Endothelial cell of umbilical vein (primary cell): ENCODE measurements around the gene SLC28A1. TPM values are rescaled to one million over a fixed set of nuclear protein-coding genes. Genes with fewer than 3 reads are reported as not detected.

Source experiments
- BruUV-seq: library from RNA; stranded (reverse); fragments of 400-500 nt; replicated peaks from 2 replicates; lab custom pipeline; 2021; lab: Mats Ljungman, UMichigan
- CTCF ChIA-PET: fragments of 300-600, 350-600 bp; sonication (Branson Sonifier 250); formaldehyde crosslinking; loops from one replicate; lab custom pipeline; 2021; ENCODE audit warnings: antibody characterized with exemption, inconsistent platforms; lab: Charles Lee
- POLR2A ChIA-PET: fragments of 300-600, 350-600 bp; sonication (Branson Sonifier 250); formaldehyde crosslinking; loops from one replicate; lab custom pipeline; 2021; ENCODE audit warnings: antibody characterized with exemption, inconsistent platforms; lab: Charles Lee
- DNase-seq: peaks from one replicate; pipeline ENCODE4 v3.0.0-alpha.2; 2011; ENCODE audit warnings: low read depth, low spot score
- FAIRE-seq: peaks from 2 replicates; lab custom pipeline; 2011; peaks lifted over from hg19 to GRCh38; lab: Jason Lieb, UNC
- H2AFZ ChIP-seq: 2 replicates; pipeline ENCODE4 v1.6.0; 2012; ENCODE audit warnings: low read depth, low read length, control low read depth, inconsistent platforms
- H3K27ac ChIP-seq: 2 replicates; pipeline ENCODE4 v1.5.1; 2011; ENCODE audit warnings: low read depth, mild to moderate bottlenecking, control low read depth, low read length, moderate library complexity; ENCODE audit not compliant: insufficient read depth
- H3K27me3 ChIP-seq, 2 experiments: 2 replicates each; pipeline versions ENCODE4 v1.6.0 to v1.6.1; 2011; ENCODE audit warnings: low read length in 2 of 2, mixed read lengths in 1 of 2; ENCODE audit not compliant: control insufficient read depth in 2 of 2, insufficient read depth in 2 of 2
- H3K36me3 ChIP-seq, 2 experiments: 2 replicates in 1 of 2; 3 replicates in 1 of 2; pipeline ENCODE4 v1.5.1; 2011; ENCODE audit warnings: low read length in 2 of 2, mild to moderate bottlenecking in 1 of 2, moderate library complexity in 1 of 2; ENCODE audit not compliant: control insufficient read depth in 2 of 2, insufficient read depth in 2 of 2; ENCODE audit errors: extremely low read depth in 1 of 2
- H3K4me1 ChIP-seq: 3 replicates; pipeline ENCODE4 v1.5.1; 2011; ENCODE audit warnings: mild to moderate bottlenecking, low read length; ENCODE audit not compliant: control insufficient read depth, insufficient read depth; ENCODE audit errors: extremely low read depth
- H3K4me2 ChIP-seq: 2 replicates; pipeline ENCODE4 v1.6.1; 2011; ENCODE audit warnings: low read length, control low read depth, mixed read lengths; ENCODE audit not compliant: insufficient read depth
- H3K4me3 ChIP-seq, 3 experiments: fragments of 200-600 bp in 1 of 3; sonication (generic), shearing (Covaris generic) in 1 of 3; replicated peaks in 1 of 3; 2 replicates each; pipeline ENCODE4 v1.5.1; 2011 to 2016; ENCODE audit warnings: control low read depth in 3 of 3, low read length in 3 of 3, mild to moderate bottlenecking in 2 of 3, inconsistent platforms in 1 of 3, low read depth in 1 of 3, moderate library complexity in 1 of 3; ENCODE audit not compliant: insufficient read depth in 1 of 3
- H3K79me2 ChIP-seq: 2 replicates; pipeline ENCODE4 v1.6.0; 2012; ENCODE audit warnings: low read length, inconsistent platforms; ENCODE audit not compliant: control insufficient read depth, insufficient read depth
- H3K9ac ChIP-seq: replicated peaks from 2 replicates; pipeline ENCODE3; 2011; ENCODE audit warnings: low read length, control low read depth; ENCODE audit not compliant: insufficient read depth; ENCODE audit errors: extremely low read depth
- H3K9me1 ChIP-seq: replicated peaks from 3 replicates; pipeline ENCODE4 v1.6.0; 2011; ENCODE audit warnings: mild to moderate bottlenecking, low read length; ENCODE audit not compliant: control insufficient read depth, insufficient read depth; ENCODE audit errors: extremely low read depth
- H3K9me3 ChIP-seq: replicated peaks from 2 replicates; pipeline ENCODE4 v1.5.1; 2012; ENCODE audit warnings: low read length, inconsistent platforms; ENCODE audit not compliant: control insufficient read depth, insufficient read depth
- H4K20me1 ChIP-seq: replicated peaks from 2 replicates; pipeline ENCODE3; 2011; ENCODE audit warnings: mild to moderate bottlenecking, low read length; ENCODE audit not compliant: control insufficient read depth, insufficient read depth; ENCODE audit errors: extremely low read depth
- CTCF ChIP-seq, 2 donors: IDR thresholded peaks; 1 replicate in 1 of 2; 2 replicates in 1 of 2; pipeline ENCODE4 v1.5.1; 2011; ENCODE audit warnings: low read length in 2 of 2, mild to moderate bottlenecking in 2 of 2, moderate library complexity in 2 of 2, control low read depth in 1 of 2, inconsistent platforms in 1 of 2, low read depth in 1 of 2; ENCODE audit not compliant: insufficient read depth in 1 of 2; ENCODE audit errors: extremely low read depth in 1 of 2
- EZH2 ChIP-seq: IDR thresholded peaks from 2 replicates; pipeline ENCODE4 v1.6.1; 2012; ENCODE audit warnings: borderline replicate concordance, low read depth, mild to moderate bottlenecking, moderate library complexity, low read length, inconsistent platforms; ENCODE audit not compliant: severe bottlenecking
- FOS ChIP-seq: IDR thresholded peaks from 2 replicates; pipeline ENCODE4 v1.6.1; 2011; ENCODE audit warnings: mild to moderate bottlenecking, low read length, moderate library complexity, borderline replicate concordance; ENCODE audit not compliant: insufficient read depth
- GATA2 ChIP-seq: IDR thresholded peaks from 2 replicates; pipeline ENCODE4 v1.7.0; 2011; ENCODE audit warnings: low read depth, mild to moderate bottlenecking, moderate library complexity, mixed read lengths, low read length; ENCODE audit not compliant: insufficient read length, insufficient read depth
- JUN ChIP-seq: IDR thresholded peaks from 2 replicates; pipeline ENCODE4 v1.6.1; 2011; ENCODE audit warnings: borderline replicate concordance, low read depth; ENCODE audit not compliant: insufficient read length, insufficient read depth
- MYC ChIP-seq: IDR thresholded peaks from one replicate; pipeline ENCODE4 v1.6.1; 2011; ENCODE audit warnings: mild to moderate bottlenecking, low read depth, low read length
- POLR2A ChIP-seq: IDR thresholded peaks from 2 replicates; pipeline ENCODE4 v1.6.1; 2012; ENCODE audit warnings: low read depth, mild to moderate bottlenecking, control low read depth, low read length
- POLR2AphosphoS5 ChIP-seq: IDR thresholded peaks from 2 replicates; pipeline ENCODE4 v1.6.1; 2012; ENCODE audit warnings: low read depth, mild to moderate bottlenecking, control low read depth, low read length, moderate library complexity; ENCODE audit not compliant: insufficient read depth
- dilution Hi-C: fragments of 300-500 bp; cut with MboI; formaldehyde crosslinking; loops from one replicate; pipeline ENCODE4 v1.15.0; 2019; ENCODE audit warnings: low sequenced_read_pairs; ENCODE audit not compliant: extremely low pct_ligation_motif_present
- intact Hi-C: fragments of 100-400 bp; cut with micrococcal nuclease; formaldehyde crosslinking; loops from one replicate; pipeline ENCODE4 v1.10.0; 2022
- polyA plus RNA-seq, 4 experiments: library from polyadenylated mRNA; depleted of rRNA in 3 of 4; stranded (reverse) in 3 of 4; unstranded in 1 of 4; fragments of >200 nt; gene quantifications; 2 replicates each; pipeline versions ENCODE4 v1.2.1 to v1.2.3, GENCODE V29; 2011 to 2012; ENCODE audit warnings: missing spikeins in 1 of 4
- total RNA-seq: library from RNA; stranded (reverse); gene quantifications from 2 replicates; pipeline ENCODE4 v1.2.3, GENCODE V29; 2021
- TF ChIP-seq, protein P1 (sequence below): IDR thresholded peaks from 2 replicates; pipeline ENCODE4 v1.6.1; 2011; ENCODE audit not compliant: insufficient read depth, insufficient read length

Gene SLC28A1
- total and polyA plus RNA-seq, 2 donors (not counting 3 experiments of a cell fraction or from before 2014, with no cell fraction given), result not detected

DNA sequence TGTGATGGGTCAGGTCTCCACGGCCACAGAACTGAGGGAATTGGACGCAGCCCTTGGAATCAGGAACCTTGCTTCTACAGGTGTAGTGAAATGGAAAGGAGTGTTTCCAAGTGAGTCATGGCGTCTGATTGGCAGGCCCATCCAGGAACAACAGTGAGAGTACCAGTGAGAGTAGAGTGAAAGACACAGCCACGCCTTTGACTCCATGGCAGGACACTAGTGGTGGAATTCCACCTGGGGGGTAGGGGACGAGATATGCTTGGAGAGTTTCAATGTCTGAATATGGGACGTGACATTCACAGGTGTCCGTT is 3.0 kb upstream of the SLC28A1 start:
- no TSS peak for BruUV-seq
- CTCF ChIA-PET, result interaction anchor here (1.2 kb wide), 2 partner anchors 47 to 282 kb away, joined by 3 read pairs; no protein-coding TSS in a partner anchor
- no peak for TF ChIP-seq MYC
- no peak for TF ChIP-seq EZH2
- no peak for TF ChIP-seq POLR2A
- TF ChIP-seq POLR2AphosphoS5, result no peak
- no peak for TF ChIP-seq CTCF (IDR thresholded peaks at IDR 0.05; ENCODE audit: extremely low read depth in 1 of 2, insufficient read depth in 1 of 2, low read depth in 1 of 2, low read length in 2 of 2)
- no peak for TF ChIP-seq GATA2
- TF ChIP-seq, protein P1, sequence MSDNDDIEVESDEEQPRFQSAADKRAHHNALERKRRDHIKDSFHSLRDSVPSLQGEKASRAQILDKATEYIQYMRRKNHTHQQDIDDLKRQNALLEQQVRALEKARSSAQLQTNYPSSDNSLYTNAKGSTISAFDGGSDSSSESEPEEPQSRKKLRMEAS, result no peak
- TF ChIP-seq FOS, result no peak
- TF ChIP-seq JUN, result no peak

More for the DNA sequence above, 3.0 kb upstream of the SLC28A1 start:
- no peaks in the 10 kb centered on the region for H3K79me2 ChIP-seq
- no peaks in the 10 kb centered on the region for H3K9me3 ChIP-seq
- dilution Hi-C loops (no loop called here), intact Hi-C loops (no loop called here)
- H3K36me3 ChIP-seq, result no peaks in the 10 kb centered on the region
- H3K4me2 ChIP-seq, result no peak overlapping the region
- H3K9ac ChIP-seq, result no peak overlapping the region
- POLR2A ChIA-PET, result interaction anchor here (0.6 kb wide), 1 partner anchor 135 kb away, joined by 3 read pairs; no protein-coding TSS in a partner anchor
- no peak overlapping the region for H3K27ac ChIP-seq
- no peak overlapping the region for H3K4me3 ChIP-seq
- H4K20me1 ChIP-seq, result no peaks in the 10 kb centered on the region
- H3K9me1 ChIP-seq, result no peaks in the 10 kb centered on the region
- FAIRE-seq (no peak), DNase-seq (no peak)
- H2AFZ ChIP-seq, result no peak overlapping the region
- no peaks in the 10 kb centered on the region for H3K4me1 ChIP-seq
- peaks cover 2 to 4% of the 10 kb centered on the region in 2 experiments for H3K27me3 ChIP-seq
